Measurements from ENCODE around the gene GALNT14.
A peak's percentile ranks its signal among the peaks of the same experiment; 100 is the strongest.
"Not testable (repeated sequence)": the region's sequence is repeated elsewhere in the genome, so short reads cannot be mapped to it uniquely, and the experiment has no call there.

GALNT14 gene

DNA sequence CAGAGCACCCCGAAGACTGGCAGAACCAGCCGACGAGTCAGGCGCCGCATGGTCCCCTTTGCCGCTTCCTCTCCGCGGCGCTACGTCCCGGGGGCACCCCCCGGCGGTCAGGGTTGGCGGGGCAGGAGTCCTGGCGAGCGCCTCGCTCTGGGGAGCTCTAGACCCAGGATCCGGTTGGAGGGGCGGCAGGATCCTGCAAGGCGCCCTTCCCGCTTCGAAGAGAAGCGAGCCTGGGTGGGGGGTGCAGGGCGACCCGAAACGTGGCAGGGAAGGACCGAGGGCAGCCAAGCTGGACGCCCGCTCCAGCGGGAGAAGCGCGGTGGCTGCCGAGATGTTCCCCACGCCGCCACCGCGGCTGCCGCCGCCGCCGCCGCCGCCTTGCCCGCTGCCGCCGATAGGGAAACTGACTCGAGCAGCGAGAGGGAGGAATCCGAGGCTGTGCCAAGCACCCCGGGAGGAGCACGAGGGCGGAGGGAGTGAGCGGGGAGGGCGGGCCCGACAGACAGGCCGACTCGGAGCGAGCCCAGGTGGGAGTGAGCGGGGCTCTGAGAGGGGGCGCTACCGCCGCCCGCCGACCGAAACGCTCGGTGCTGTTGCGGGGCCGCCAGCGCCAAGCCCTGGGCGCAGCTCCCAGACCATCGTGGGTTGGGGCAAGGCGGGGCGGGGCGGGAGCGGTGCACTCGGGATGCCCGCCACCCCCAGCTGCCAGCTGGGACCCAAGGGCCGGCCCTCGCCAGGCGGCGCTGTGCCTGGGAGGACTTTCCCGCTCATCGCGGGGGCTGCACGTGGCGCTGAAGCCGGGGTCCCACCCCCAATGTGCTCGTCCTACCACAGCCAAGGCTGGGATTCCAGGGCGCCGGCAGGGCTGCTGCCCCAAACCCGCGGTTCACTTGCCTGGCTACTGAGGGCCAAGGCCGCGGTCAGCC is at the start of gene GALNT14:
TSS of gene GALNT14 (minus strand) at position 404 of the 926 bp plus-strand sequence. CDS start at position 50, 354 bp downstream.
- peak within 1 kb of the TSS; percentile 72 for H3K9ac ChIP-seq (ENCODE audit: low read length)
- H3K4me2 ChIP-seq (ENCODE audit: low read depth, low read length) = peak within 1 kb of the TSS; percentile 97
- DNase-seq = peak; percentile 81
- TF ChIP-seq EZH2phosphoT487 (IDR thresholded peaks at IDR 0.05; ENCODE audit: low read length) = no peak
- TF ChIP-seq, protein P1, sequence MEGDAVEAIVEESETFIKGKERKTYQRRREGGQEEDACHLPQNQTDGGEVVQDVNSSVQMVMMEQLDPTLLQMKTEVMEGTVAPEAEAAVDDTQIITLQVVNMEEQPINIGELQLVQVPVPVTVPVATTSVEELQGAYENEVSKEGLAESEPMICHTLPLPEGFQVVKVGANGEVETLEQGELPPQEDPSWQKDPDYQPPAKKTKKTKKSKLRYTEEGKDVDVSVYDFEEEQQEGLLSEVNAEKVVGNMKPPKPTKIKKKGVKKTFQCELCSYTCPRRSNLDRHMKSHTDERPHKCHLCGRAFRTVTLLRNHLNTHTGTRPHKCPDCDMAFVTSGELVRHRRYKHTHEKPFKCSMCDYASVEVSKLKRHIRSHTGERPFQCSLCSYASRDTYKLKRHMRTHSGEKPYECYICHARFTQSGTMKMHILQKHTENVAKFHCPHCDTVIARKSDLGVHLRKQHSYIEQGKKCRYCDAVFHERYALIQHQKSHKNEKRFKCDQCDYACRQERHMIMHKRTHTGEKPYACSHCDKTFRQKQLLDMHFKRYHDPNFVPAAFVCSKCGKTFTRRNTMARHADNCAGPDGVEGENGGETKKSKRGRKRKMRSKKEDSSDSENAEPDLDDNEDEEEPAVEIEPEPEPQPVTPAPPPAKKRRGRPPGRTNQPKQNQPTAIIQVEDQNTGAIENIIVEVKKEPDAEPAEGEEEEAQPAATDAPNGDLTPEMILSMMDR (IDR thresholded peaks at IDR 0.05; ENCODE audit: low read length) = peak; percentile 61
- H3K27ac ChIP-seq (ENCODE audit: low read length) = peak within 1 kb of the TSS; percentile 22; the same call in 1 of the 2 replicates
- no peaks in the 10 kb centered on the region for H3K36me3 ChIP-seq (replicated peaks; ENCODE audit: insufficient read depth, low read length)
- H3K9me3 ChIP-seq (replicated peaks; ENCODE audit: insufficient read depth, low read length) = no peaks in the 10 kb centered on the region
- H3K79me2 ChIP-seq (ENCODE audit: low read length) = peaks cover 36% of the 10 kb centered on the region
- H3K9me2 ChIP-seq (replicated peaks; ENCODE audit: insufficient read depth, low read length) = no peaks in the 10 kb centered on the region
- peak within 1 kb of the TSS; percentile 99 for H2AFZ ChIP-seq (ENCODE audit: low read length)
- H3K4me3 ChIP-seq (ENCODE audit: low read length) = peak within 1 kb of the TSS; percentile 87
- no peaks in the 10 kb centered on the region for H4K20me1 ChIP-seq (ENCODE audit: insufficient read depth, low read length)
- no peaks in the 10 kb centered on the region for H3K27me3 ChIP-seq (replicated peaks; ENCODE audit: insufficient read depth, low read length)
- peaks cover 4% of the 10 kb centered on the region; the same call in 1 of the 2 replicates for H3K4me1 ChIP-seq (ENCODE audit: low read length)
- 0 out of 2 replicates have a peak, but pooled peaks cover 5% of the 10 kb centered on the region for H3F3A ChIP-seq (ENCODE audit: insufficient read depth, low read length)

- H3K4me3 ChIP-seq (ENCODE audit: low read length) = no peak overlapping the region
- no peaks in the 10 kb centered on the region for H3K27me3 ChIP-seq (replicated peaks; ENCODE audit: insufficient read depth, low read length)
Observed at GRCh38 chr2:31187166-31187565, 48.9 kb upstream of the GALNT14 start.

DNA sequence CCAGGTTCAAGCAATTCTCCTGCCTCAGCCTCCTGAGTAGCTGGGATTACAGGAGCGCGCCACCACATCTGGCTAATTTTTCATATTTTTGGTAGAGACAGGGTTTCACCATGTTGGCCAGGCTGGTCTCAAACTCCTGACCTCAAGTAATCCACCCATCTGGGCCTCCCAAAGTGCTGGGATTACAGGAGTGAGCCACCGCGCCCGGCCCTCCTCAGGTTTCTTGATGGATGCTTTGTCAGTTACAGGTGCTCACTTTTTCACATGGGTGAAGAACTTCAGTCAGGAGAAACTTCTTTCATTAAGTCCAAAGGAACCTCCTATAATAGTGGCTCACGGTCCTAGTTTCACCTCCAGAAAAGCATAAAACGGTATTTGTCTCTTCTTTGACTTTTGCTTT is 45.7 kb upstream of the GALNT14 start:
- H3K9me2 ChIP-seq (replicated peaks; ENCODE audit: insufficient read depth, low read length); H3K4me1 ChIP-seq (ENCODE audit: low read length); H3K9me3 ChIP-seq (replicated peaks; ENCODE audit: insufficient read depth, low read length); H3F3A ChIP-seq (ENCODE audit: insufficient read depth, low read length); H3K4me2 ChIP-seq (ENCODE audit: low read depth, low read length); H2AFZ ChIP-seq (ENCODE audit: low read length); H3K4me3 ChIP-seq (ENCODE audit: low read length); H3K27me3 ChIP-seq (replicated peaks; ENCODE audit: insufficient read depth, low read length); DNase-seq; H4K20me1 ChIP-seq (ENCODE audit: insufficient read depth, low read length); H3K79me2 ChIP-seq (ENCODE audit: low read length); H3K9ac ChIP-seq (ENCODE audit: low read length); H3K36me3 ChIP-seq (replicated peaks; ENCODE audit: insufficient read depth, low read length); H3K27ac ChIP-seq (ENCODE audit: low read length): not testable (repeated sequence)

More at GRCh38 chr2:31187166-31187565, 48.9 kb upstream of the GALNT14 start:
- no peak overlapping the region for H3K4me2 ChIP-seq (ENCODE audit: low read depth, low read length)
- no peaks in the 10 kb centered on the region for H3K36me3 ChIP-seq (replicated peaks; ENCODE audit: insufficient read depth, low read length)
- DNase-seq = no peak
- no peaks in the 10 kb centered on the region for H3K79me2 ChIP-seq (ENCODE audit: low read length)
- no peak overlapping the region for H3K9ac ChIP-seq (ENCODE audit: low read length)
- no peaks in the 10 kb centered on the region for H4K20me1 ChIP-seq (ENCODE audit: insufficient read depth, low read length)
- no peak for TF ChIP-seq EZH2 (optimal IDR thresholded peaks at IDR 0.05; ENCODE audit: low read depth, low read length)
- no peak for TF ChIP-seq EZH2phosphoT487 (IDR thresholded peaks at IDR 0.05; ENCODE audit: low read length)
- TF ChIP-seq, protein P1 (IDR thresholded peaks at IDR 0.05; ENCODE audit: low read length) = no peak
- H2AFZ ChIP-seq (ENCODE audit: low read length) = no peak overlapping the region
- no peak overlapping the region for H3K27ac ChIP-seq (ENCODE audit: low read length)
- H3F3A ChIP-seq (ENCODE audit: insufficient read depth, low read length) = no peaks in the 10 kb centered on the region
- H3K9me2 ChIP-seq (replicated peaks; ENCODE audit: insufficient read depth, low read length) = no peaks in the 10 kb centered on the region
- no peaks in the 10 kb centered on the region for H3K9me3 ChIP-seq (replicated peaks; ENCODE audit: insufficient read depth, low read length)
- H3K4me1 ChIP-seq (ENCODE audit: low read length) = no peaks in the 10 kb centered on the region

DNA sequence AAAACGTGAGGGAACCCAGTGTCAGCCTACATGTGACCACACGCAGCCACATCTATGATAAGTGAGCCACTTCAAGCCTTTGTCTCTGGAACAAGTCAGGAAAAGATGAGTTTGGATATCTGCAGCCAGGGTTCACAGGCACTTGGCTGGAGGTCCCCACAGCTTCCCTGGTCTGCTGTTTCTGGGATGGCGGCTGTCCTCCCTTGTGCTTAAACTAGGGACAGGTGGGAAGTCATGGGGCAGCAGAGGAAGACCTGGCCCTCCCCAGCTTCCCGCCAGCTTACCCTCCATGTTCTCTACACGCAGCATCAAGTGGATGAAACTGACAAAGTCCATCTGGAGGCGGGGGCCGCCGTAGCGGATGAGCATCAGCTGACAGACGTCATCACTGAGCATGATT is 38.5 kb upstream of the GALNT14 start:
- Histone ChIP-seq H3K27ac (ENCODE audit: low read length) (no peak overlapping the region), H3K36me3 (replicated peaks; ENCODE audit: insufficient read depth, low read length) (no peaks in the 10 kb centered on the region)
- DNase-seq = no peak

More for the DNA sequence above, 38.5 kb upstream of the GALNT14 start:
- Histone ChIP-seq H3K9me3 (replicated peaks; ENCODE audit: insufficient read depth, low read length) (no peaks in the 10 kb centered on the region), H3K9me2 (replicated peaks; ENCODE audit: insufficient read depth, low read length) (no peaks in the 10 kb centered on the region), H3K4me3 (ENCODE audit: low read length) (no peak overlapping the region), H2AFZ (ENCODE audit: low read length) (no peak overlapping the region), H3F3A (ENCODE audit: insufficient read depth, low read length) (no peaks in the 10 kb centered on the region), H3K4me2 (ENCODE audit: low read depth, low read length) (no peak overlapping the region), H4K20me1 (ENCODE audit: insufficient read depth, low read length) (no peaks in the 10 kb centered on the region), H3K9ac (ENCODE audit: low read length) (no peak overlapping the region), H3K79me2 (ENCODE audit: low read length) (no peaks in the 10 kb centered on the region), H3K27me3 (replicated peaks; ENCODE audit: insufficient read depth, low read length) (no peaks in the 10 kb centered on the region), H3K4me1 (ENCODE audit: low read length) (no peaks in the 10 kb centered on the region)
- TF ChIP-seq, protein P1 (IDR thresholded peaks at IDR 0.05; ENCODE audit: low read length) = no peak
- no peak for TF ChIP-seq EZH2 (optimal IDR thresholded peaks at IDR 0.05; ENCODE audit: low read depth, low read length)
- no peak for TF ChIP-seq EZH2phosphoT487 (IDR thresholded peaks at IDR 0.05; ENCODE audit: low read length)
